ENCODE data around the gene VAV1.
"Not testable (repeated sequence)": the region's sequence is repeated elsewhere in the genome, so short reads cannot be mapped to it uniquely, and the experiment has no call there.

Gene VAV1

DNA sequence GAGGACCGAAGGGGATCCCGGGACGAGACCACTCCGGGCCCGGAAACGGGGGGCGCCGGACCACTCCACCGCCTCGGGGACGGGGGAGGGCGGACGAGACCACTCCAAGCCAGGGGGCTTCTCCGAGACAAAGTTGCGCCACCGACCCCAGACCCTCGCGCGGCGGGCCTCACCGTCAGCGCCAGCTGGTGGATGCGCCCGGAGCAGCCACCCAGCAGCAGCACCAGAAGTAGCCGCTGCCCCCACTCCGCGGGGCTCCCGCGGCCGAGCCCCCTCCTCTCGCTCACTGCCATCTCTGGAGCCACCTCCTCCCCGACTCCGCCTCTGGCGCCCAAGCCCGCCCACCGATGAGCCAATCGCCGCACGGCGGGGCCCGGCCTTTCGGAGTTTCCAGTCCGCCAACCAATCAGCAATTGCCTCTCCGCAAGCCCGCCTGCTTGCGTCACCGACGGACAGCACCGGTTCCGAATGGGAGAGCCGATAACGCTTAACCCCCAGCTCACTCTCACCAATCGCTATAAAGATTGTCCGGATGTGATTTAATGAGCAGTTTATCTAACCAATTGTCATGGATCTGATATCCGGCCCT, 35.1 kb upstream of the VAV1 start, which contains the start of gene GPR108:
TSS of gene GPR108 (minus strand) at position 297 of the 589 bp plus-strand sequence. CDS start at position 293, 4 bp downstream.
- peak; percentile 99 for DNase-seq

DNA sequence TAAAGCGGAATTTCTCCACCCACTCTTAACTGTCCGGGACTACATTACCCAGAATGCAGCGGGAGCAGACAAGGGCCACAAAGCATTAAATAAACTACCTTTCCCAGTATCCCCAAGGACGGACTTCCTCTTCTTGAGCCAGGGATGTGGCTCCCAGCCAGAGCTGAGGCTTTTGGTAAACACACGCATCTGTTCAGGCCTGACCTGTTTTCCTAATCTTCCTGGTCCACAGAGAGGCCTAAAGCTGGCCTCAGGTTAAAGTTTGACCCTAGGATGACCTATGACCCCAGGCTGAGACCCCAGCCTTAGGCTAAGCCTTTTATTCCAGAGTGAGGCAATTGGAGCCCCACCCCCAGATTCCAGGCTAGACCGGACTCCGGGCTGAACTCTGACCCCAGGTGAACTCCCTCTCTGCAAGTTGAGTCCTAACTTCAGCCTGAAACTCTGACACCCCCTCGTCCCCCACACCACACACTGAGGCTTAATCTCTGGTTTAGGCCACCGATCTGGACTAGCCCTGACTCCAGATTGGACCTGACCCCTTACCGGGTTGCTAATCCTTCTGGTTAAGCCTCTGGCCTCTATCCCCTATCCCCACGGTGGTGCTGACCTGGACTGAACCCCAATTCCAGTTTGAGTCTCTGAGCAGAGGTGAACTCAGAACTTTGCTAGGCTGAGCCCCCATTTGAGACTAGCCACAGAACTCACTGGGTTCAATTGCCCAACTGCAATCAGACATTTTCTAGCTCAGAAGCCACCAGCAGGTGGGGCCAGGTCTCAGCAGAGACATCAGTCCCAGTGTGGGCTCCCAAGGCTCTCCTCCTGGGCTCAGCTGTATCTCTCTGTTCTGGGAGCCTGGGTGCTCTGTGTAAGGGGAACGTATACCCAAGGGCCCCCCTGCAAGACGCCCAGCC, 34.4 kb upstream of the VAV1 start:
- no peak for DNase-seq

DNA sequence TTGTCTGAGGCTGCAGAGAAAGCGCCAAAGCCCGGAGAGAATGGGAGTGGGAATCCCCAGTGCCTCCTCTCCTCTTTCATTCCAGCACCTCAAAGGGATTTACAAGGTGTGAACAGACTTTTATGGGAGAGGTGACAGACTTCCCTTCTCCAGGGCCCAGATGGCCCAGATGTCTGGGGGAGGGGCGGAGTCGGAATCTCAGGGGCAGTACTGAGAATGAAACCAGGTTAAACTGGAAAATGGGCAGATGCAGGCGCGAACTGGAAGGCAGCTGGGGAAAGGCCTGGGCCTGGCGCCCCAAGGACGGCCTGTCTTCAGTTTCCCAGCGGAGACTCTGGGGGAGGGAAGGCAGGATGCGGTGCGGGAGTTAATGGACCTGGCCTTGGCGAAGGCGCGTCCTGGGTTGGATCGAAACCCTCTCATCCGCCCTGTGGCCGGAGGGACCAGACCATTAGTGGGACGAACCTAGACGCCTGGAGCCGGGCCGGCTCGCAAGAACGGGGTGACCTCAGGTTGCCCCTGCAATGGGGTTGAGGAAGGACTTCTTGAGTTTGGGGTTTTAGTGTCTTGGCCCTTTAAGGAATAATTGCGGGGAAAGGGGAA, 33.6 kb upstream of the VAV1 start:
- DNase-seq, result no peak

DNA sequence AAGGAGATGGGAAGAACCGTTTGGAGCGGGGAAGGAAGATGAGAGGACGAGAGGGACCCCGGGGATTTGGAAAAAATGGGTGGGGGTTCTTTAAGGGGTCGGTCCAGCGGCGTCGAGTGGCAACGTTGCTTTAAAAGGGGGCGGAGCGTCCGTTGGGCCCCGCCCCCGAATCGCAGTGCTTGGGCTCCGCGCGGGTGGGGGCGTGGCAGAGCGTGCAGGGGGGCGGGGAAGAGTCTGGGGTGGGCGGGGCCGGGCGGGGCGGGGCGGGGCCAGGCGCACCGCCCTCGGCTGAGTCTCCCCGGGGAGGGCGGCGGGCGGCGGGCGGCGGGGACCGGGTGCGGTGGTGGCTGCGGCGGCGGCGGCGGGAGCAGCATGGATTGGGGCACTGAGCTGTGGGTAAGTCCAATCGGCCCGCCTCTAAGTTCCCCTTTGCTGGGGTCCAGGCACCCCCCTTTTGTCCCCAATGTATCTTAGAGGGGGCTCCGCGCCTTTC, 33.1 kb upstream of the VAV1 start, which contains the start of gene TRIP10:
TSS of gene TRIP10 (plus strand) at position 291 of the 493 bp plus-strand sequence. CDS start at position 373, 82 bp downstream.
- DNase-seq, result no peak

DNA sequence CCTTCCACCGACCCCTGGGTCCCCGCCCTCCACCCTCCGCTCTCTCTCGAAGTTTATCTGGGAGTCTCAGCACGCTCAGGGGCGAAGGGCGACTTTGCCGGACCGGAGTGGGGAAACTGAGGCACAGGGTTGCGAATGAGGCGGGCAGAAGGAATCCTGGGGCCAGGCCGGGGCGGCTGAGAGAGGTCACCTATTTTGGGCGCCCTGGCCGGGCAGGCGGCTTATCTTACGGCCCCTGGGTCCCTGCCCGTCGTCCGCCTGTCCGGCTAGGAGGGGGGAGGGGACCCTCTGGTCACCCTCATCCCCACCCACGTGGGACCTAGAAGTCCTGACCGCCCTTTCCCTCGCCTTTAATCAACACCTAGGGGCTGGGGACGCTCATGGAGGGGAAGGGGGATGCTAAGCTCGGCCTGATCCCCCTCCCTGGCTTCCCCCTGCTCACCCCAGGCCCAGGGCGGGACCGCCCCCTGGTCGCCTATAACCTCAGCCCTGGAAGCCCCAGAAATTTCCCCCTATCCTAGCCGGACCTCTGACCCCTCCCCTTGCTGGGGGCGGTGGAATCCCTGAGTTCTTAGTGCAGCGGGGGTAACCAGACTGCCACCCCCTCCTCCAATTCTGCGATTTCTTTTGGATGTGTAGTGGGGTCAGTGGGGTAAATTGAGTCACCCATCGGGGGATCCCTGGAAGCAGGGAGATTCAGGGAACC, 32.5 kb upstream of the VAV1 start:
- no peak for DNase-seq

DNA sequence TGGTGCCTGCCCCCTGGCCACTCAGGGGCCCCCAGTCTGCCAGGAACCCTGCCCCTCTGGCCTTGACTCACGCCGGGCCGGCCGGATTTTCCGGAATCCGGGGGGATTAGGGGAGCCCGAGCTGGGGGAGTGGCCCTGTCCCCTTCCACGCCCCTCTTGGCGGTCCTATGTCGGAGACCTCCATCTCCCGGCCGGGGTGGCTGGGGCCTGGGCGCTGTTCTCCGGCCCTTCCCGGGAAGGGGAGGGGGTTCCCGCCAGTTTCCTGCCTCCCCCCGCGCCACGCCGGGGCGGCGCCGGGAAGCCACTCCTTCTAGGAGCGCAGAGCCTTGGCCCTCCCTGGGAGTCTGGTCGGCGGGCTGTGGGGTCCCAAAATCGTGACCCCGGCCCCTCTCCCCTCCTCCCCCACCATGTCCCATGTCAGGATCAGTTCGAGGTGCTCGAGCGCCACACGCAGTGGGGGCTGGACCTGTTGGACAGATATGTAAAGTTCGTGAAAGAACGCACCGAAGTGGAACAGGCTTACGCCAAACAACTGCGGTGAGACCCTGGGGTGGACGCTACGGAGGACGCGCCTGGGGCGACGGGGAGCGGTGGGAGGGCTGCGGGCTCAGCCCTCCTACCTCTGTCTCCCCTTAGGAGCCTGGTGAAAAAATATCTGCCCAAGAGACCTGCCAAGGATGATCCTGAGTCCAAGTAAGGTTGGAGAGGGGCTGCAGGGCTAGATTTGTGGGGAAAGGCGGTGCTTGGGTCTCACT, 31.7 kb upstream of the VAV1 start:
- no peak for DNase-seq

DNA sequence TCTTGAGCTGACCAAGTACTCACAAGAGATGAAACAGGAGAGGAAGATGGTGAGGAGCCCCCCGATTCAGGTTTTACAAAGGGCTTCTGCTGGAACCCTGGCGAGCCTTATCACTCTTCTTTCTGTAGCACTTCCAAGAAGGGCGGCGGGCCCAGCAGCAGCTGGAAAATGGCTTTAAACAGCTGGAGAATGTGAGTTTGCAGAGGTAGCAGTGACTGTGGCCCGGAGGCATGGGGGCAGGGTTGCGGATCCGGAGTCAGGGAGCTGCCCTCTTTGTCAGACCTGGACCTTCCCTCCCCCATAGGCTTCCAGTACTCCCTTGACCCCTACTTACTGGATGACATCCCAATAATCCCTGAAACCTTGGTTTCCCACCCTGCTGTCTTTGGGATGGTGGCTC, 29.4 kb upstream of the VAV1 start:
- no peak for DNase-seq

DNA sequence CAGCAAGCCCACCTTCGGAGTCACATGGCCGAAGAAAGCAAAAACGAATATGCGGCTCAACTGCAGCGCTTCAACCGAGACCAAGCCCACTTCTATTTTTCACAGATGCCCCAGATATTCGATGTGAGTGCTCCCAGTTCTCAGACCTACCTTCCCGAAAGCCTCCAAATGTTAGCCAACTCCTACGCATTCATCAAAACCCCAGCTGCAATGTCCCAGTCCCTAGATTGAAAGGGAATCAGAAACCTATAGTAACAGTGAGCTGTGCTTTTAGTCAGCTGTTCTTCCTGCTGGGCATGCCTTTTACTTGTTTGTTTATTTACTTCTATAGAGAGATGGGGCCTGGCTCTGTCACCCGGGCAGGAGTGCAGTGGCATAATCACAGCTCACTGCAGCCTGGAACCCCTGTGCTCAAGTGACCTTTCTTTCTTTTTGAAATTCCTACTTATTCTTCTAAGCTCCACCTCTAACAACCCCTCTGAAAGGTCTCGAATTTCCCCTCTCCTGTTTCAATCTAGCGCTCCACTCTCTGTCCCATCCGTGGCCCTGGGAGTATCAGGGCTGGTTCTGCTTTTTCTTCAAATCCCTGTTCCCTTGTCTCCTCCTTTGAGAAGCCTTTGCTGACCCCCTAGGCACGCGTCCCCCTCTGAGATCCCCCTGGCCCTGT, 28.7 kb upstream of the VAV1 start:
- DNase-seq, result no peak

DNA sequence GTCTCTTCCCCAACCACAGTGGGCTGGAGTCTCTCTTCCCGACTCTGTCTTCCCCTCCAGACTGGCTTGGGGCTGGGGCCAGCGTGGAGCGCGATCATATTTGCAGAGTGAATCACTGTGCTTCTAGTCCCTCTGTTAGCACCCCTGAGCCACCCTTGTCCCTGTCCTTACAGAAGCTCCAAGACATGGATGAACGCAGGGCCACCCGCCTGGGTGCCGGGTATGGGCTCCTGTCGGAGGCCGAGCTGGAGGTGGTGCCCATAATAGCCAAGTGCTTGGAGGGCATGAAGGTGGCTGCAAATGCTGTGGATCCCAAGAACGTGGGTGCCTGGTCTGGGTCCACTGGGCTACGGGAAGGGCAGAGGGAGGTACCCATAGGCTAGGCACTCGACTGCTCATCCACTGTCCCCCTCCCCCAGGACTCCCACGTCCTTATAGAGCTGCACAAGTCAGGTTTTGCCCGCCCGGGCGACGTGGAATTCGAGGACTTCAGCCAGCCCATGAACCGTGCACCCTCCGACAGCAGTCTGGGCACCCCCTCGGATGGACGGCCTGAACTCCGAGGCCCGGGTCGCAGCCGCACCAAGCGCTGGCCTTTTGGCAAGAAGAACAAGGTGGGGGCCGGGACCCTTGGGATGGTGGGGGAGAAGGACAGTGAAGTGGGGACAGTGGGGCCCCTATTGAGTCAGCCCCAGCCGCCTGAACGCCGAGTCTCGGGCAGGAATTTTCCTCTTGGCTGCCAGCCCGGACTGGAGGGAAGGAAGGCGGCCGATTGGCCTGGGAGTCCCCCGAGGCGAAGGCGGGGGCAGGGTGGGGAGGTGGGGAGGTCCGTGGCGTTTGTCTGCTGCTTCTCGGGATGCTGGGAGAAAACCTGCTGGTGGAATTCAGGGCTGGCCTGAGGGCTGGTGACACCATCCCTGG, 27.9 kb upstream of the VAV1 start:
- no peak for DNase-seq

DNA sequence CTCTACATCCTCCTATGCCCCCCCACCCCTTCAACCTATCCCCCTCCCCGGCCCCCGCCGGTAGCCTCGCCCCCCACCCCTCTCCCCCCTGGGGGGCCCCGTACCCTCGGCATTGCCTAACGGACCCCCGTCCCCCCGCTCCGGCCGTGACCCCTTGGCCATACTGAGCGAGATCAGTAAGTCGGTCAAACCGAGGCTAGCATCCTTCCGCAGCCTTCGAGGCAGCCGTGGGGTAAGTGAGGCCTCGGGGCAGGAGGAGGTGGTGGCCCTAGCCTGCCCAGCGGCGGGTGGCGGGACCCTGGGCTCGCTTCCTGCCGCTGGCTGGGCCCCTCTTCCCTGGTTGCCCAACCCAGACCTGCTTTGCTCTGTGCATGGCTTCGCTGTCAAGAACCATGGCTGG, 26.5 kb upstream of the VAV1 start:
- DNase-seq, result no peak

DNA sequence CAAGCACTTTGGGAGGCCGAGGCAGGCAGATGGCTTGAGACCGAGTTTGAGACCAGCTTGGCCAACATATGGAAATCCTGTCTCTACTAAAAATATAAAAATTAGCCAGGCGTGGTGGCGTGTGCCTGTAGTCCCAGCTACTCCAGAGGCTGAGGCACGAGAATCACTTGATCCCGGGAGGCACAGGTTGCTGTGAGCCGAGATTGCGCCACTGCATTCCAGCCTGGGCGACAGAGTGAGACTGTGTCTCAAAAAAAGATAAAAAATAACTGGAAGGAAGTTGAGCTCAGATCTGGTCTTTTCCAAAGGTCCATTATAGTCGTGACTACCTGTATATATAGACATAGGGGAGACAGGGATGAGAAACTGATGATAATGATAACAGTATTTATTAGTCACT, 24.0 kb upstream of the VAV1 start:
- not testable (repeated sequence) for DNase-seq

DNA sequence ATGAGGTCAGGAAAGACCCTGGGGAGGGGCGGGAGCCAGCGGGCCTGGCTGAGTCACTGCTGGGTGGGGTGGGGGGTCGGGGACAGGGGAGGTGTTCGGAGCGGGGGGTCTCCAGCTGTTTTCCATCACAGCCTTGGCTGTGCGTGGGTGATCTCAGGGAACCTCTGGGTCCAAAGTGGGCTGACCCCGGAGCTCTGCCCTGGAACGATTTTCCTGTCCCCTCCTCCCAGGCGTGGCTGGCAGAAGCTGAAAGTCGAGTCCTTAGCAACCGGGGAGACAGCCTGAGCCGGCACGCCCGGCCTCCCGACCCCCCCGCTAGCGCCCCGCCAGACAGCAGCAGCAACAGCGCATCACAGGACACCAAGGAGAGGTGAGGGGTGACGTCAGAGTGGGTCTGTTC, 22.4 kb upstream of the VAV1 start:
- no peak for DNase-seq

DNA sequence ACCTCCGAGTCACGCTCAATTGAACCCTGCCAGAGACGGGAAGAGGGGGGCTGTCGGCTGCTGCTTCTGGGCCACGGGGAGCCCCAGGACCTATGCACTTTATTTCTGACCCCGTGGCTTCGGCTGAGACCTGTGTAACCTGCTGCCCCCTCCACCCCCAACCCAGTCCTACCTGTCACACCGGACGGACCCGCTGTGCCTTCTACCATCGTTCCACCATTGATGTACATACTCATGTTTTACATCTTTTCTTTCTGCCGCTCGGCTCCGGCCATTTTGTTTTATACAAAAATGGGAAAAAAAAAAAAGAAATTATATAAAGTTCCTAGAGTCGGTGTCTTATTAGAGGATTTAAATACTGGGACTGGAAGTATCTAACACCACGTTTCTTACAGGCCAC, 21.3 kb upstream of the VAV1 start:
- DNase-seq, result no peak

DNA sequence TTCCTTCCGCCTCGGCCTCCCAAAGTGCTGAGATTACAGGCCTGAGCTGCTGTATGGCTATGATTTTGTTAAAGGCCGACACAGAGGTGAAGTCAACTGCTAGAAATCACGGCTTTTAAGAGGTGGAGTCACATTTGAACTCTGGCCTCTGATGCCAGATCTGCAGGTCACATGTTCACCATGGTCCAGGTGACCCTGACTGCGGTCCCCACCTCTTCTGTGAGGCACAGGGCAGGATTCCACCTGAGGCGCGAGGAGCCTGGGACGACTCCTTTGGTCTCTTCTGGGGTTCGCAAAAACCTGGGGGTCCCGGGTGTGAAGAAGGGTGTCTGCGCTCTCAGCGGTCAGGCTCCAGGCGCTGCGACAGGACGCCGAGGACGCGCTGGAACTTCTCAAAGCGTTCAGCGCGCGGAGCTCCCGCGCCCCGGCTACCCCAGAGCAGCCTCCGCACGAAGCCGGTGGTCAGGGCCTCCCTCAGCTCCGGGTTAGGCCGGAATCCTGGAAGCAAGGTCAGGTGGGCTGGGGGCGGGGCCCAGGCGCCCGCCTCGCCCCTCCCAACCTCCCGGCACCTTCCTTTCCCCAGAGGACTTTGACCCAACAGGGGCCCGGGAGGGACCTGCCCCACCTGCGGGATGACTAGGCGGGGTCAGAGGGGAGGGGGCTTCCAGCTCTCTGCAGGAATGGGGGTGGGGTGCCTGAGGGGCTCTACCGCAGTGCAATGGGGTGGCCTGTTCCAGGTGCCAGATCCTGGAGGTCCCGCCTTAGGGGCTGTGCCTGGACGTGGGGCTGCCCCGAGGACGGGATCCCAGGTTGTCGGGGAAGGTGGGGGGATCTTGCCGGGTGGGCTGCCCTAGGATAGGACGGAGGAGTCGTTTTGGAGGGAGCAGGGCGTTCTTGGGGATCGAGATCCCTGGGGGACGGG, 20.0 kb upstream of the VAV1 start:
- DNase-seq, result no peak

DNA sequence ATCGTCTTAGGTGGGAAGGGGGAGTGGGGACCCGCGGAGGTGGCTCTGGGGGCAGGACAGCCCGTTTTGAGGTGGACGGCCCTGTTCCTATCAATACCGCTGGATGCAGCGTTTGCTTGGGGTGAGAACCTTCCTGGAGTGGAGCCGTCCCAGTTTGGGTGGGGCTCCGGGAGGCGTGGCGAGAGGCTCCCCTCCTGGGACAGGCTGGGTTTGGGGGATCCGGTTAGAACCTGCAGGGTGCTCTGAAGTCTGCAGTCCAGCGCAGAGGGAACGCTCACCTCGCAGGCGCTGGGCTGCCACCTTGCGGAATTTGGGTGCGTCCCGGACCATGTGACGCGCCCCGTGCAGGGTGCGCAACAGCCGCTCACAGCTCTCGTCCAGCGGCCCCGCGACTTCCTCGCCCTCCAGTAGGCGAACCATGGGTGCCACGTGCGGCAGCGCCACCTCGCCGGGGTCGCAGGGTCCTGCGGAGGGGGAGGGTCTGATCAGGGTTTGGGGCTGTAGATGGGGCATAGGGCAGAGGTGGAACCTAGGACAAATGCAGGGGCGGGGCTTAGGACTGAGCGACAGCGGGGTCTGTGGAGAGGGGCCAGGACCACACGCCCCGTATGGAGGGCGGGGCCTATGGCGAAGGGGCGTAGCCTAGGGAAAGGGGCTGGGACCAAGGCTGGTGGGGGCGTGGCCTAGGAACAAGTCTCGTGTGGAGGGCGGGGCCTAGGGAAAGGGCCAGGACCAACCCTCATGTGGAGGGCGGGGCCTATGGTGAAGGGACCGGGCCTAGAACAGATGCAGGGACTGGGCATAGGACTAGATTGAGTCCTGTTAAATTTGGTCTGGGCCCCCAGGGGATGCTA, 19.1 kb upstream of the VAV1 start:
- DNase-seq, result no peak

DNA sequence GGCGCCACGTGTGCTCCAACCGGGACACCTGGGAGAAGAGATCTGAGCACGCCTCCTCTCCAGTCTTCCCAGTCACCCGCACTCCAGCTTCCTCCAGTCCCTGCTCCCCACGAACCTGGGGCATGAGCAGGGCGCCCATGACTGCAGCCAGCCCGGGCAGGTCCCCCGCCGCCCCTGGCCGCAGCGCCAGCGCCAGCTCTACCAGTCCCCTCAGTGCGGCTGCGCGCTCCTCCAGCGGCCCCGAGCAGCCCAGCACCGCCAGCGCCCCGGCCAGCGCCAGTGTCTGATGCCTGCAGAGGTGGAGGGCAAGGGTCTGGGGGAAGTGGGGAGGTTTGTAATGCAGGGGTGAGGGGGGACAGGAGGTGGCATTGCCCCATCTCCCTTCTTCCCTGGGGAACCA, 18.4 kb upstream of the VAV1 start:
- no peak for DNase-seq

DNA sequence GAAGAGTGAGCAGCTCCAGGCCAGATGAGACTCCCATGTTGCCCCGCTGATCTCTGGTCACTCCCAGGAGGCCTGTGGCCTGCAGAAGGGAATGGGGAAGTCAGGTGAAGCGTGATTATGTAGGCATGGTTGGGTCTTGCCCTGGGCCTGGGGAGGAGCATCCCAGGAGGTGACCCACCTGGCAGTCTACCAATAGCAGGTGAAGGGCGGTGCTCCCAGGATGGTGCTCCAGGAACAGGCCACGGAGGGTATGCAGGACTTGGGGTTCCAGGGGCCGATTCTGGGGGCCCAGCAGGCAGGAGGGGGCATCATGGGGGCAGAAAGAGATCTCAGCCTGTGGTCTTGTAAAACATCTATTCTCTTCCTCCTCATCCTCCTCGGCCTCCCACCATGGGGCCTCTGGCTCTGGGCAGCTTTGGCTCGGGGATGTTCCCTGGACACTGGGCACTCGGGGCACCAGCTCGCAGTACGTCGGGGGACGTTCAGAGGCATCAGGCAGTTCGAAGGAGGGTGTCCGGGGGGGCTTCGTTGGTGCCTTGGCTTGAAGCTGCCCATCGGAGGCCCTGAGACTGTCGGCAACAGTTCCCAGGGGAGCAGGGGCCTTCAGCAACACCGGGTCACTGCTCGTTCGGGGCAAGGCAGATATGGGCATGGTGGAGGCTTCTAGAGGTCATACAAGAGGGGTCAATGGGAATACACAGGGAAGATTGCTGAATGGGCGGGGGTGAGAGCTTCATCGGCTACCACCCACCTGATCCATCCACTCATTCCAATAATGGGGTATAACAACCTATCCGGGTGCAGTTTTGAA, 17.6 kb upstream of the VAV1 start:
- DNase-seq, result no peak

DNA sequence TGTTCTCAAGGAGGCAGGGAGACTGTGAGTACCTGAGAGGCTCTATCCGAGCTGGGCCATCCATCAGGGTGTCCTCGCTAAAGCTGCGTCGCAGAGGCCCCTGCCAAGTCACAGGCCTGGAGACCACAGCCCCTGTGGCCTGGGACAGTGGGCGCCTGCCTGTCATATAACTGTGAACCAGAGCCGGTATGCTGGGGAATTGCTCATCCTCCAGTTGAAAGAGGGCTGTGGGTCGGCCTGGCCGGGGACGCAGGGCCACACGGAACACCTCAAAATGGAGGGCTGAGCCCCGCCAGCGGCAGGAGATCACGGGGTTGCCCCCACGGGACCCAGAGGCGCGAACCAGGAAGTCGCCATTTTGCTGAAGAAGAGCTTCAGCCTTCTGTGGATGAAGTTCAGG, 11.9 kb upstream of the VAV1 start:
- DNase-seq, result no peak
